Measurements from ENCODE around the gene SRD5A1. TPM values are rescaled to one million over a fixed set of nuclear protein-coding genes. Genes with fewer than 3 reads are reported as not detected.

Gene SRD5A1
- total and polyA plus RNA-seq, 2 of the 8 experiments (the other 6 are each of a cell fraction or from before 2014, with no cell fraction given) = 34.7 to 42.4 TPM

- Histone ChIP-seq H3K36me3 (ENCODE audit: control insufficient read depth in 2 of 4, insufficient read depth in 4 of 4, low read length in 3 of 4) (peaks cover 53 to 79% (median 72%) of the 10 kb centered on the region in 4 experiments), H3K23me2 (ENCODE audit: low read depth, low read length) (no peaks in the 10 kb centered on the region), H3K27ac (ENCODE audit: low read depth, low read length) (no peak overlapping the region), H2BK12ac (ENCODE audit: low read depth, low read length) (no peak overlapping the region), H3K9me3 (ENCODE audit: insufficient read depth in 2 of 2, low read depth in 1 of 2, low read length in 1 of 2) (no peaks in the 10 kb centered on the region), H3K14ac (ENCODE audit: insufficient read length) (no peak overlapping the region), H3K18ac (ENCODE audit: extremely low read depth, low read length) (no peak overlapping the region), H2BK120ac (replicated peaks; ENCODE audit: low read depth, low read length) (no peak overlapping the region), H4K8ac (ENCODE audit: extremely low read depth, insufficient read depth, low read length) (no peak overlapping the region), H2BK5ac (ENCODE audit: low read depth, low read length) (no peak overlapping the region), H3K4me3 (ENCODE audit: extremely low read depth in 1 of 4, insufficient read depth in 2 of 4, low read depth in 3 of 4, low read length in 4 of 4) (no peak overlapping the region), H3K79me1 (ENCODE audit: low read depth, low read length) (no peaks in the 10 kb centered on the region), H2AFZ (ENCODE audit: low read length) (no peak overlapping the region), H3K4me2 (ENCODE audit: insufficient read depth in 1 of 2, low read depth in 2 of 2, low read length in 2 of 2) (no peak overlapping the region), H3K4me1 (replicated peaks in 1 of 4; ENCODE audit: control insufficient read depth in 3 of 4, insufficient read depth in 4 of 4, low read length in 3 of 4) (no peaks in the 10 kb centered on the region), H2BK15ac (ENCODE audit: low read length) (no peak overlapping the region), H2BK20ac (ENCODE audit: low read length) (no peak overlapping the region), H3K23ac (ENCODE audit: insufficient read length) (no peak overlapping the region), H3K27me3 (replicated peaks in 1 of 4; ENCODE audit: control insufficient read depth in 3 of 4, extremely low read depth in 1 of 4, insufficient read depth in 3 of 4, low read length in 3 of 4) (no peaks in the 10 kb centered on the region), H2AK5ac (ENCODE audit: low read depth, low read length) (no peak overlapping the region), H3K56ac (replicated peaks; ENCODE audit: insufficient read length, low read depth, low read length) (no peak overlapping the region), H3K9ac (replicated peaks in 1 of 4; ENCODE audit: extremely low read depth in 1 of 4, low read depth in 3 of 4, low read length in 3 of 4) (no peak overlapping the region), H3K4ac (replicated peaks; ENCODE audit: insufficient read length, low read depth, low read length) (no peak overlapping the region), H4K20me1 (replicated peaks in 1 of 2; ENCODE audit: control insufficient read depth in 1 of 2, insufficient read depth in 2 of 2, low read length in 2 of 2) (peaks cover 11 to 12% of the 10 kb centered on the region in 2 experiments), H4K91ac (replicated peaks; ENCODE audit: insufficient read length, low read length) (no peak overlapping the region), H4K5ac (ENCODE audit: insufficient read length, low read depth, low read length) (no peak overlapping the region), H3K79me2 (ENCODE audit: control insufficient read depth in 1 of 2, insufficient read depth in 2 of 2, low read length in 2 of 2) (no peaks in the 10 kb centered on the region)
- FAIRE-seq (no peak), DNase-seq (ENCODE audit: low read depth in 1 of 2, low spot score in 2 of 2) (no peak)
- no peak for TF ChIP-seq SP4 (IDR thresholded peaks at IDR 0.05; ENCODE audit: low read length)
- no peak for TF ChIP-seq TBP (IDR thresholded peaks at IDR 0.05; ENCODE audit: low read depth, low read length)
- TF ChIP-seq CHD2 (IDR thresholded peaks at IDR 0.05; ENCODE audit: low read length) = no peak
- TF ChIP-seq TCF12 (IDR thresholded peaks at IDR 0.05; ENCODE audit: low read depth, low read length) = no peak
- no peak for TF ChIP-seq ATF2 (IDR thresholded peaks at IDR 0.05; ENCODE audit: low read length)
- no peak for TF ChIP-seq HDAC6 (IDR thresholded peaks at IDR 0.05; ENCODE audit: low read depth, low read length)
- TF ChIP-seq USF2 (IDR thresholded peaks at IDR 0.05; ENCODE audit: low read length) = no peak
- TF ChIP-seq CEBPB (IDR thresholded peaks at IDR 0.05; ENCODE audit: low read depth, low read length) = no peak
- TF ChIP-seq E2F6 (IDR thresholded peaks at IDR 0.05) = no peak
- no peak for TF ChIP-seq BRCA1 (IDR thresholded peaks at IDR 0.05; ENCODE audit: low read depth, low read length)
- CTCF ChIA-PET (ENCODE audit: partially characterized antibody) = interaction anchor here (0.8 to 1.1 kb wide), 2 partner anchors 12 to 25 kb away, joined by 3 read pairs; no protein-coding TSS in a partner anchor
- WGBS, 2 experiments (ENCODE audit: extremely low coverage in 1 of 2, insufficient coverage in 1 of 2, insufficient read length in 1 of 2, insufficient replicate concordance in 2 of 2, low coverage in 1 of 2, low lambda C conversion rate in 2 of 2, missing lambda C conversion rate in 1 of 2) = 91% methylated on average over 7 of the region's 7 CpGs; no CpG with 5 or more reads in 1 of the 2 experiments
- POLR2A ChIA-PET (ENCODE audit: partially characterized antibody) = interaction anchor here (0.9 to 2.5 kb wide), 4 partner anchors 9 to 31 kb away, joined by 3 to 8 read pairs (median 4); partner anchors contain the start of gene SRD5A1
These were observed 30.8 kb upstream of the SRD5A1 start for GRCh38 chr5:6602441-6602840.

Data from H1 (cell line).